Hepatocyte (in vitro differentiated cells): ENCODE measurements around the gene DOP1B. TPM values are rescaled to one million over a fixed set of nuclear protein-coding genes. Genes with fewer than 3 reads are reported as not detected.

Source experiments
- DNase-seq: peaks from one replicate; pipeline ENCODE4 v3.0.0-alpha.2; 2016; ENCODE audit warnings: low spot score
- H2AFZ ChIP-seq: fragments of 200-600 bp; sonication (generic); 2 replicates; pipeline ENCODE4 v1.6.0; 2016; ENCODE audit warnings: antibody characterized with exemption, mild to moderate bottlenecking
- H3K27ac ChIP-seq: fragments of 200-600 bp; sonication (generic); 2 replicates; pipeline ENCODE4 v1.5.1; 2016; ENCODE audit warnings: mild to moderate bottlenecking
- H3K27me3 ChIP-seq: fragments of 200-600 bp; sonication (generic); 2 replicates; pipeline ENCODE4 v1.6.1; 2016
- H3K36me3 ChIP-seq: fragments of 200-600 bp; sonication (generic); replicated peaks from 2 replicates; pipeline ENCODE4 v1.5.1; 2016; ENCODE audit warnings: low read depth; ENCODE audit not compliant: insufficient read depth
- H3K4me1 ChIP-seq: fragments of 200-600 bp; sonication (generic); 2 replicates; pipeline ENCODE4 v1.5.1; 2016; ENCODE audit warnings: mild to moderate bottlenecking, moderate library complexity; ENCODE audit not compliant: insufficient read depth
- H3K4me2 ChIP-seq: fragments of 200-600 bp; sonication (generic); 2 replicates; pipeline ENCODE4 v1.6.0; 2016
- H3K4me3 ChIP-seq: fragments of 200-600 bp; sonication (generic); 2 replicates; pipeline ENCODE4 v1.5.1; 2016; ENCODE audit warnings: mild to moderate bottlenecking
- H3K79me2 ChIP-seq: fragments of 200-600 bp; sonication (generic); 2 replicates; pipeline ENCODE4 v1.6.0; 2017; ENCODE audit warnings: mild to moderate bottlenecking
- H3K9me2 ChIP-seq: fragments of 200-600 bp; sonication (generic); replicated peaks from 2 replicates; pipeline ENCODE4 v1.6.0; 2017; ENCODE audit warnings: mild to moderate bottlenecking; ENCODE audit not compliant: insufficient read depth
- H3K9me3 ChIP-seq: fragments of 200-600 bp; sonication (generic); 2 replicates; pipeline ENCODE4 v1.5.1; 2016; ENCODE audit warnings: low read depth, mild to moderate bottlenecking
- H4K20me1 ChIP-seq: fragments of 200-600 bp; sonication (generic); 2 replicates; pipeline ENCODE4 v1.6.0; 2016; ENCODE audit warnings: mild to moderate bottlenecking; ENCODE audit not compliant: insufficient read depth, poor library complexity, severe bottlenecking
- CTCF ChIP-seq: fragments of 200-600 bp; sonication (generic); IDR thresholded peaks from 2 replicates; pipeline ENCODE4 v1.5.1; 2016; ENCODE audit warnings: antibody characterized with exemption, mild to moderate bottlenecking; ENCODE audit not compliant: poor library complexity
- EZH2 ChIP-seq: fragments of 200-600 bp; sonication (generic); IDR thresholded peaks from 2 replicates; pipeline ENCODE4 v1.6.1; 2016; ENCODE audit warnings: antibody characterized with exemption, mild to moderate bottlenecking, borderline replicate concordance
- EZH2phosphoT487 ChIP-seq: fragments of 200-600 bp; sonication (generic); IDR thresholded peaks from one replicate; pipeline ENCODE4 v1.6.1; 2018; ENCODE audit warnings: antibody characterized with exemption, mild to moderate bottlenecking, low read depth, moderate library complexity; ENCODE audit not compliant: unreplicated experiment, severe bottlenecking
- WGBS: methylation state at CpG from one replicate; pipeline ENCODE4 v1.1.6; 2016; ENCODE audit warnings: low lambda C conversion rate; ENCODE audit errors: missing lambda C conversion rate; 5-methylcytosine and 5-hydroxymethylcytosine counted together
- polyA plus RNA-seq: library from polyadenylated mRNA; unstranded; fragments of >200 nt; fragmentation: Nextera tagmentation; extraction: Ambion mirVana; gene quantifications from 2 replicates; pipeline ENCODE4 v1.2.1, GENCODE V29; 2016
- total RNA-seq: library from RNA; depleted of rRNA; stranded (reverse); fragments of >200 nt; gene quantifications from 2 replicates; pipeline ENCODE4 v1.2.3, GENCODE V29; 2014

DOP1B gene
- total and polyA plus RNA-seq, 2 experiments from 2014 or later, result 6.6 to 17.7 TPM

GRCh38 chr21:36175771-36176565, 19.3 kb downstream of the DOP1B start:
- H2AFZ ChIP-seq, result no peak overlapping the region
- no peaks in the 10 kb centered on the region for H3K9me2 ChIP-seq
- no peak overlapping the region for H3K4me2 ChIP-seq
- H3K4me3 ChIP-seq, result no peak overlapping the region
- H3K27me3 ChIP-seq, result no peaks in the 10 kb centered on the region
- H3K79me2 ChIP-seq, result no peaks in the 10 kb centered on the region
- TF ChIP-seq CTCF (no peak), EZH2phosphoT487 (no peak), EZH2 (no peak)
- no peaks in the 10 kb centered on the region for H3K36me3 ChIP-seq
- 93% methylated on average over 7 of the region's 7 CpGs for WGBS
- H3K27ac ChIP-seq, result no peak overlapping the region
- no peaks in the 10 kb centered on the region for H3K9me3 ChIP-seq
- no peaks in the 10 kb centered on the region for H3K4me1 ChIP-seq
- no peak for DNase-seq
- H4K20me1 ChIP-seq, result no peaks in the 10 kb centered on the region

GRCh38 chr21:36178349-36178748, 21.7 kb downstream of the DOP1B start:
- Histone ChIP-seq H3K4me2 (no peak overlapping the region), H3K4me1 (no peaks in the 10 kb centered on the region), H3K4me3 (no peak overlapping the region), H3K79me2 (no peaks in the 10 kb centered on the region), H3K36me3 (no peaks in the 10 kb centered on the region), H3K27me3 (no peaks in the 10 kb centered on the region), H4K20me1 (no peaks in the 10 kb centered on the region), H2AFZ (no peak overlapping the region), H3K9me3 (no peaks in the 10 kb centered on the region), H3K27ac (no peak overlapping the region), H3K9me2 (no peaks in the 10 kb centered on the region)
- TF ChIP-seq EZH2, result no peak
- no peak for TF ChIP-seq EZH2phosphoT487
- no peak for TF ChIP-seq CTCF
- 95% methylated on average over 2 of the region's 2 CpGs for WGBS
- no peak for DNase-seq

GRCh38 chr21:36179145-36179544, 22.5 kb downstream of the DOP1B start:
- Histone ChIP-seq H3K79me2 (no peaks in the 10 kb centered on the region), H4K20me1 (no peaks in the 10 kb centered on the region), H3K27ac (no peak overlapping the region), H3K4me2 (no peak overlapping the region), H2AFZ (no peak overlapping the region), H3K36me3 (no peaks in the 10 kb centered on the region), H3K27me3 (no peaks in the 10 kb centered on the region), H3K4me1 (no peaks in the 10 kb centered on the region), H3K9me2 (no peaks in the 10 kb centered on the region), H3K4me3 (no peak overlapping the region), H3K9me3 (no peaks in the 10 kb centered on the region)
- DNase-seq, result no peak
- TF ChIP-seq EZH2, result no peak
- TF ChIP-seq EZH2phosphoT487, result no peak
- no peak for TF ChIP-seq CTCF
